GM12878 (cell line): ENCODE data around the gene TMEM131L. TPM values are rescaled to one million over a fixed set of nuclear protein-coding genes. Genes with fewer than 3 reads are reported as not detected.

Source experiments
- ATAC-seq: fragments of 200-7000 bp; cut with Tn5 transposase; 3 replicates; pipeline ENCODE4 v1.9.1; 2020; ENCODE audit warnings: mild to moderate bottlenecking, moderate library complexity
- BruUV-seq: library from RNA; stranded (reverse); fragments of 400-500 nt; replicated peaks from 2 replicates; lab custom pipeline; 2021; lab: Mats Ljungman, UMichigan
- CTCF ChIA-PET: fragments of 300-600 bp; sonication (Branson Sonifier 250); formaldehyde crosslinking; extraction: SDS; loops from one replicate; lab custom pipeline; 2021; ENCODE audit warnings: inconsistent platforms; lab: Yijun Ruan, JAX
- POLR2A ChIA-PET: fragments of 350-600 bp; formaldehyde crosslinking; extraction: SDS; loops from one replicate; lab custom pipeline; 2021; ENCODE audit warnings: inconsistent platforms; lab: Charles Lee
- RAD21 ChIA-PET: fragments of 300-600 bp; sonication (Branson Sonifier 250); formaldehyde crosslinking; loops from one replicate; lab custom pipeline; 2023; ENCODE audit warnings: antibody characterized with exemption; ENCODE audit not compliant: unreplicated experiment; lab: Charles Lee
- SMC1A ChIA-PET: fragments of 300-600 bp; sonication (Branson Sonifier 250); formaldehyde crosslinking; loops from one replicate; lab custom pipeline; 2023; ENCODE audit not compliant: unreplicated experiment, uncharacterized antibody; lab: Charles Lee
- DNase-seq: peaks from one replicate; pipeline ENCODE4 v3.0.0-alpha.2; 2011; ENCODE audit warnings: low read depth, low spot score
- FAIRE-seq: peaks from 3 replicates; lab custom pipeline; 2011; peaks lifted over from hg19 to GRCh38; lab: Jason Lieb, UNC
- H2AFZ ChIP-seq: 2 replicates; pipeline ENCODE4 v1.6.0; 2011; ENCODE audit warnings: low read depth, low read length, control low read depth; ENCODE audit not compliant: control insufficient read depth
- H3K27ac ChIP-seq: 2 replicates; pipeline ENCODE4 v1.5.1; 2011; ENCODE audit warnings: control low read depth; ENCODE audit not compliant: control insufficient read depth, insufficient read depth
- H3K27me3 ChIP-seq, 2 experiments: replicated peaks in 1 of 2; 2 replicates each; pipeline versions ENCODE4 v1.6.0 to v1.6.1; 2011; ENCODE audit warnings: low read length in 1 of 2; ENCODE audit not compliant: control insufficient read depth in 2 of 2, insufficient read depth in 2 of 2
- H3K36me3 ChIP-seq, 2 experiments: 2 replicates each; pipeline ENCODE4 v1.5.1; 2011; ENCODE audit warnings: low read length in 1 of 2; ENCODE audit not compliant: control insufficient read depth in 2 of 2, insufficient read depth in 2 of 2
- H3K4me1 ChIP-seq: 2 replicates; pipeline ENCODE4 v1.6.1; 2011; ENCODE audit warnings: mild to moderate bottlenecking, low read length, moderate library complexity, mixed read lengths; ENCODE audit not compliant: control insufficient read depth, insufficient read depth
- H3K4me2 ChIP-seq: 2 replicates; pipeline ENCODE4 v1.6.0; 2011; ENCODE audit warnings: control low read depth; ENCODE audit not compliant: control insufficient read depth, insufficient read depth
- H3K4me3 ChIP-seq: fragments of 200-600 bp; sonication (generic); 2 replicates; pipeline ENCODE4 v1.5.1; 2016
- H3K79me2 ChIP-seq: 2 replicates; pipeline ENCODE4 v1.6.0; 2011; ENCODE audit warnings: low read length; ENCODE audit not compliant: control insufficient read depth, insufficient read depth
- H3K9ac ChIP-seq: 2 replicates; pipeline ENCODE4 v1.8.0; 2011; ENCODE audit warnings: low read length, control low read depth, mixed read lengths; ENCODE audit not compliant: control insufficient read depth, insufficient read depth
- H3K9me3 ChIP-seq: replicated peaks from 3 replicates; pipeline ENCODE4 v1.5.1; 2011; ENCODE audit warnings: mild to moderate bottlenecking, low read length; ENCODE audit not compliant: control insufficient read depth, insufficient read depth
- H4K20me1 ChIP-seq: 2 replicates; pipeline ENCODE4 v1.6.0; 2011; ENCODE audit not compliant: control insufficient read depth, insufficient read depth
- ATF3 ChIP-seq: IDR thresholded peaks from 2 replicates; pipeline ENCODE4 v1.6.1; 2011; ENCODE audit warnings: low read depth, mild to moderate bottlenecking, low read length, moderate library complexity, borderline replicate concordance; ENCODE audit errors: extremely low read depth
- CBX3 ChIP-seq: fragments of 200-600 bp; sonication (generic); IDR thresholded peaks from 2 replicates; pipeline ENCODE4 v1.6.1; 2016; ENCODE audit warnings: low read depth, borderline replicate concordance
- HDAC2 ChIP-seq: fragments of 200-600 bp; sonication (generic); IDR thresholded peaks from 2 replicates; pipeline ENCODE4 v1.6.1; 2017
- HDAC6 ChIP-seq: fragments of 200-600 bp; sonication (generic); IDR thresholded peaks from one replicate; pipeline ENCODE4 v1.8.0; 2017; ENCODE audit warnings: antibody characterized with exemption; ENCODE audit not compliant: unreplicated experiment
- IRF4 ChIP-seq: IDR thresholded peaks from 2 replicates; pipeline ENCODE4 v1.6.1; 2011; ENCODE audit warnings: low read depth, low read length
- MTA3 ChIP-seq: IDR thresholded peaks from 2 replicates; pipeline ENCODE4 v1.6.1; 2012; ENCODE audit warnings: low read length, inconsistent platforms, borderline replicate concordance
- MYB ChIP-seq: fragments of 150-350 bp; IDR thresholded peaks from 2 replicates; pipeline ENCODE4 v1.6.1; 2014; ENCODE audit warnings: mild to moderate bottlenecking, low read depth, low read length, borderline replicate concordance
- MYC ChIP-seq: IDR thresholded peaks from 2 replicates; pipeline ENCODE4 v1.6.1; 2011; ENCODE audit warnings: mild to moderate bottlenecking, low read length, moderate library complexity, inconsistent platforms; ENCODE audit not compliant: insufficient read depth, insufficient replicate concordance, insufficient read length, severe bottlenecking
- NFYB ChIP-seq: IDR thresholded peaks from 2 replicates; pipeline ENCODE4 v1.6.1; 2011; ENCODE audit warnings: low read depth, mild to moderate bottlenecking, low read length, improper control_type of control experiment, moderate library complexity; ENCODE audit not compliant: insufficient read depth
- NKRF ChIP-seq: fragments of 450-650 bp; conservative IDR thresholded peaks from 2 replicates; pipeline ENCODE4 v1.6.1; 2017; ENCODE audit warnings: mild to moderate bottlenecking, moderate library complexity
- NR2C2 ChIP-seq: IDR thresholded peaks from 2 replicates; pipeline ENCODE4 v1.6.1; 2011; ENCODE audit warnings: borderline replicate concordance, low read depth; ENCODE audit not compliant: control insufficient read depth, insufficient read length
- SIX5 ChIP-seq: IDR thresholded peaks from 2 replicates; pipeline ENCODE4 v1.6.1; 2011; ENCODE audit warnings: mild to moderate bottlenecking, low read depth, low read length, moderate library complexity; ENCODE audit not compliant: severe bottlenecking
- SMAD1 ChIP-seq: fragments of 450-650 bp; IDR thresholded peaks from 2 replicates; pipeline ENCODE4 v1.6.1; 2018; ENCODE audit warnings: mild to moderate bottlenecking, low read depth; ENCODE audit not compliant: partially characterized antibody
- SMAD5 ChIP-seq: IDR thresholded peaks from 2 replicates; pipeline ENCODE4 v1.6.1; 2016; ENCODE audit warnings: antibody characterized with exemption, low read depth
- TARDBP ChIP-seq: IDR thresholded peaks from 2 replicates; pipeline ENCODE4 v1.6.1; 2016; ENCODE audit warnings: borderline replicate concordance
- YY1 ChIP-seq: IDR thresholded peaks from 2 replicates; pipeline ENCODE4 v1.6.1; 2011; ENCODE audit warnings: low read depth, mild to moderate bottlenecking, low read length
- WGBS: methylation state at CpG from one replicate; pipeline ENCODE4 v1.1.6; 2016; ENCODE audit warnings: low lambda C conversion rate; ENCODE audit not compliant: insufficient replicate concordance, insufficient coverage; ENCODE audit errors: missing lambda C conversion rate; 5-methylcytosine and 5-hydroxymethylcytosine counted together
- in situ Hi-C: fragments of 300-500 bp; cut with MboI; formaldehyde crosslinking; loops from 9 replicates; pipeline ENCODE4 v1.14.3; 2018; ENCODE audit warnings: mixed read lengths
- intact Hi-C: fragments of 100-400 bp; cut with micrococcal nuclease; formaldehyde crosslinking; loops from one replicate; pipeline ENCODE4 v1.14.2; 2022; ENCODE audit not compliant: unreplicated experiment
- polyA plus RNA-seq, 11 experiments: library from polyadenylated mRNA; depleted of rRNA in 4 of 11; unstranded in 6 of 11; stranded (reverse) in 5 of 11; fragments of >200 nt; fragmentation: Nextera tagmentation in 4 of 11; fragmentation: Illumina TruSeq in 1 of 11; extraction: Ambion mirVana in 4 of 11; extraction: Trizol in 1 of 11; gene quantifications; 1 replicate in 1 of 11; 2 replicates in 10 of 11; pipeline versions ENCODE4 v1.2.1 to v1.2.3, GENCODE V29; 2011 to 2016; ENCODE audit warnings: inconsistent platforms in 2 of 11, missing spikeins in 2 of 11, low read depth in 1 of 11
- total RNA-seq, 4 experiments: library from RNA; depleted of rRNA in 3 of 4; stranded (reverse); fragments of >200 nt in 3 of 4; fragmentation: Illumina TruSeq in 1 of 4; extraction: Trizol in 1 of 4; gene quantifications; 2 replicates each; pipeline versions ENCODE4 v1.2.1 to v1.2.3, GENCODE V29; 2013 to 2021
- TF ChIP-seq, protein P1 (sequence below): fragments of 450-650 bp; IDR thresholded peaks from 2 replicates; pipeline ENCODE4 v1.6.1; 2018; ENCODE audit warnings: borderline replicate concordance, mild to moderate bottlenecking; ENCODE audit not compliant: partially characterized antibody
- TF ChIP-seq, protein P2 (sequence below): IDR thresholded peaks from 2 replicates; pipeline ENCODE4 v1.6.1; 2012; ENCODE audit warnings: low read depth, low read length, improper control_type of control experiment

The TMEM131L gene
- total and polyA plus RNA-seq, 10 of the 15 experiments (the other 5 are each of a cell fraction or from before 2014, with no cell fraction given), result 8.5 to 101 (median 74.4) TPM

DNA sequence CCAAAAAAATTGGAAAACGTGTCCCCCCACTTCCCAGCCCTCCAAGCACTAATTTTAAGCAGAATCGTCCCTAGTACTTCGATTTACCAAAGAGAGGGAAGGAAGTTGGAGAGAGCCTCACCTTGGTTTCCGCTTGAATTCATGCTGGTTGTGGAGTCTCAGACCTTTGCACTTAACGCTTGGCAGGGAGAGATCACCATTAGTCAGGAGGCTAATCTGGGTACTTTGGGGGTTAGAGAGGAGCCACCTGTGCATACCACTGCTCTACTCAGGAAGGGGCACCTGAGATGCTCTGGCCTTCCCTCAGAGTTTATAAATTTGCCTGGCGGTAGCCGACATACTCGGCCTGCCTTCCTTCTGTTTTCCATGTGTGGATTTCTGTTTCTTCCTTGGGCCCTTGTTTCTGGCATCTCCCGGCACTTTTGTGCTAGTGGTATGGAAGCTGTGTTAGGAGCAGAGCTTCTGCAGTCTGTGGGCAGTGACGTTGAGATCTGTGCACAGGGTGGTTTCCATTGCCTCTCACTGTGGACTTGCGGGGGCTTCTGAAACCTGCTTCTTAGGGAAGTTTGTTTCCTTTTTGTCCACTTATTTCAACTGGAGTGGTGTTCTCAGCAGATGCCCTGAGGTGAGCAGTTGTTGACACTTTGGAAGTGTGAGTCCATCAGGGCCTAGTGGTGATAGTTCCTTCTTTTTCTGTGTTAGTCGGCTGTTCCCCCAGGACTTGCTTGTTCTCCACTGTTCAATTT lies 104.2 kb downstream of the TMEM131L start:
- Histone ChIP-seq H3K36me3 (peaks cover 9 to 23% of the 10 kb centered on the region in 2 experiments), H3K27ac (peak overlapping the region; percentile 60), H3K9ac (peak overlapping the region; percentile 37), H2AFZ (no peak overlapping the region), H3K79me2 (peaks cover 77% of the 10 kb centered on the region), H3K4me2 (peak overlapping the region; percentile 47), H3K27me3 (no peaks in the 10 kb centered on the region), H3K4me1 (peaks cover 51% of the 10 kb centered on the region), H4K20me1 (peaks cover 17% of the 10 kb centered on the region), H3K4me3 (peak overlapping the region; percentile 31; the same call in 1 of the 2 replicates), H3K9me3 (no peaks in the 10 kb centered on the region)
- CTCF ChIA-PET, result interaction anchor here (0.7 to 2.3 kb wide), 10 partner anchors 14 to 137 kb away, joined by 3 to 9 read pairs (median 4); no protein-coding TSS in a partner anchor
- SMC1A ChIA-PET, result interaction anchor here (0.9 to 5.5 kb wide), 22 partner anchors 21 to 216 kb away, joined by 3 to 48 read pairs (median 4); no protein-coding TSS in a partner anchor
- POLR2A ChIA-PET, result interaction anchor here (0.6 to 2.9 kb wide), 6 partner anchors 48 to 135 kb away, joined by 4 to 15 read pairs (median 6); partner anchors contain the start of gene TMEM131L
- in situ Hi-C loops (loop anchor here (5.0 kb wide), 2 partner anchors 133 to 223 kb away; no protein-coding TSS in a partner anchor), intact Hi-C loops (loop anchor here (2.0 kb wide), 1 partner anchor 48 kb away; no protein-coding TSS in a partner anchor)
- FAIRE-seq, result no peak
- RAD21 ChIA-PET, result interaction anchor here (0.8 to 2.7 kb wide), 11 partner anchors 12 to 224 kb away, joined by 3 to 17 read pairs (median 3); partner anchors contain the start of gene TMEM131L
- DNase-seq, result no peak
- ATAC-seq, result peak; percentile 79
- WGBS, result 24% methylated on average over 12 of the region's 12 CpGs
- BruUV-seq, result no TSS peak
- TF ChIP-seq IRF4 (no peak), NFYB (no peak), SMAD1 (no peak), NKRF (no peak), MTA3 (no peak), TARDBP (no peak), NR2C2 (no peak), MYB (no peak), HDAC6 (no peak), SMAD5 (no peak), HDAC2 (no peak), YY1 (no peak), CBX3 (no peak), SIX5 (no peak), MYC (no peak), ATF3 (no peak)
- TF ChIP-seq, protein P1, sequence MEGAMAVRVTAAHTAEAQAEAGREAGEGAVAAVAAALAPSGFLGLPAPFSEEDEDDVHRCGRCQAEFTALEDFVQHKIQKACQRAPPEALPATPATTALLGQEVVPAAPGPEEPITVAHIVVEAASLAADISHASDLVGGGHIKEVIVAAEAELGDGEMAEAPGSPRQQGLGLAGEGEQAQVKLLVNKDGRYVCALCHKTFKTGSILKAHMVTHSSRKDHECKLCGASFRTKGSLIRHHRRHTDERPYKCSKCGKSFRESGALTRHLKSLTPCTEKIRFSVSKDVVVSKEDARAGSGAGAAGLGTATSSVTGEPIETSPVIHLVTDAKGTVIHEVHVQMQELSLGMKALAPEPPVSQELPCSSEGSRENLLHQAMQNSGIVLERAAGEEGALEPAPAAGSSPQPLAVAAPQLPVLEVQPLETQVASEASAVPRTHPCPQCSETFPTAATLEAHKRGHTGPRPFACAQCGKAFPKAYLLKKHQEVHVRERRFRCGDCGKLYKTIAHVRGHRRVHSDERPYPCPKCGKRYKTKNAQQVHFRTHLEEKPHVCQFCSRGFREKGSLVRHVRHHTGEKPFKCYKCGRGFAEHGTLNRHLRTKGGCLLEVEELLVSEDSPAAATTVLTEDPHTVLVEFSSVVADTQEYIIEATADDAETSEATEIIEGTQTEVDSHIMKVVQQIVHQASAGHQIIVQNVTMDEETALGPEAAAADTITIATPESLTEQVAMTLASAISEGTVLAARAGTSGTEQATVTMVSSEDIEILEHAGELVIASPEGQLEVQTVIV, result no peak
- TF ChIP-seq, protein P2, sequence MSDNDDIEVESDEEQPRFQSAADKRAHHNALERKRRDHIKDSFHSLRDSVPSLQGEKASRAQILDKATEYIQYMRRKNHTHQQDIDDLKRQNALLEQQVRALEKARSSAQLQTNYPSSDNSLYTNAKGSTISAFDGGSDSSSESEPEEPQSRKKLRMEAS, result no peak
